Measurements from ENCODE around the gene CPHXL.

The CPHXL gene

DNA sequence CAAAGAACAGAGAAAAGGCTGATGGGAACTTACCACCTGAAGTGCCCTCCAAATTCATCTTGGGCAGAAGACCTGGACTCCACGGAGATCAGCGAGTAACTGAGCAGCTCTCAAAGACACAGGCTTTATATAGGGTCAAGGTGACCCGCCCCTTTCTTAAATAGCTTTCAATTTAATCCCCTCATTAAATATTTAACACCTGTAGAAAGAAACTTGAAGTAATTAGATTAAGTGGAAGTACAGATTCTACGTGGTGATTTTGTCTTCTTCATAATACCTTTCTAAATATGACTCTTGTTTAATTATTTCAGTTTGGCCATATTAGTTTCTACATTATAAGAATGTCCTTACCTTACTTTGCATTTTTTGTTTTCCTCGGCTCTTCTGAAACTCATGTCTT is 24.9 kb downstream of the CPHXL start, which contains the start of gene DUXB:
Gene DUXB, minus strand, starts transcription at position 101 of the 400 bp plus-strand sequence. Its CDS starts 43 bp downstream, at position 58.
- DNase-seq (ENCODE audit: low spot score) = no peak

GRCh38 chr16:75697571-75697970 is 28.7 kb downstream of the CPHXL start:
- DNase-seq (ENCODE audit: low spot score) = no peak

- no peak for DNase-seq (ENCODE audit: low spot score)
Observed at GRCh38 chr16:75695708-75696107, 30.6 kb downstream of the CPHXL start.

- no peak for DNase-seq (ENCODE audit: low spot score)
Observed at GRCh38 chr16:75687361-75687760, 38.9 kb downstream of the CPHXL start.

DNA sequence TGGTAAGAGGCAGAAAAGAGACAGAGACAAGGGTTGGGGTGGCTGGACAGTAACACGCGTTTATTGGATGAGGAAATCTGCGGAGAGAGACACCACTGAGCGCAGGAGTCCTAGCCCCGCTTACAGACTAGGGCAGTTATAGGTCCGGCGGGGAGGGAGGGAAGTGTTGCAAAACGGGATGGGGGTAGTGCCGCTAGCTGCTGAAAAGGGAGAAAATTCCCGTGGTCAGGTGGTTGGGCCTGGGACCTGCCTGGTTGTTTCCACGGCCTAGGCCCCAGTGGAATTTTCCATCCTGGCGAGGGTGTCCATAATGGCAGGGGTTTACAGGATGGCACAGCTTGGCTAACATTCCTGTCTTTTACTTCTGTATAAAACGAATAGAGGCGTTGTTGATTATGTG is 44.0 kb downstream of the CPHXL start:
- DNase-seq (ENCODE audit: low spot score) = no peak

- DNase-seq (ENCODE audit: low spot score) = no peak
Observed at GRCh38 chr16:75679366-75679765, 46.9 kb downstream of the CPHXL start.

GRCh38 chr16:75676909-75677308 is 49.4 kb downstream of the CPHXL start, which contains the start of gene CPHXL2:
Gene CPHXL2 (minus strand): TSS chr16:75677009. CDS start chr16:75676999, 10 bp downstream.
- DNase-seq (ENCODE audit: low spot score) = no peak

DNA sequence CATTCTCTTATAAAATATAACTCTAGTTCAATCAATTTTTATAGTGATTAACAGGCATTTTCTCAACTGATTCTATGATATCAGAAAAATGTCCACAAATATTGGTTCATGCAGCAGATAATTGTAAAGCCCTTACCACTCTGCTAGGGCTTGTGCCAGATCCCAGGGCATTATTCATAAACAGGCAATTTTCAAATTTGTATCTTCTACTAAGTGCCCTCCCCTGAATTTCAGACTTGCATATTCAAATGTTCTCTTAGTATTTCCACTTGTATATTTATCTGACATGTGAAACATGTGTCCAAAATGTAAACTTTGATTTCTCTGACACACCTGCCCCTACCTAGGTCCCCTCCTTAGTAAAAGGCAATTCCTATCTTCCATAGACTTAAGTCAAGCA is 58.8 kb downstream of the CPHXL start:
- no peak for DNase-seq (ENCODE audit: low spot score)
